NCI-H446 (cell line): ENCODE measurements around the gene CDC42BPA.
A peak's percentile ranks its signal among the peaks of the same experiment; 100 is the strongest.

Source experiments
- DNase-seq, 2 experiments: peaks; one replicate each; lab custom pipeline; 2025; lab: John Stamatoyannopoulos, UW

The CDC42BPA gene

DNA sequence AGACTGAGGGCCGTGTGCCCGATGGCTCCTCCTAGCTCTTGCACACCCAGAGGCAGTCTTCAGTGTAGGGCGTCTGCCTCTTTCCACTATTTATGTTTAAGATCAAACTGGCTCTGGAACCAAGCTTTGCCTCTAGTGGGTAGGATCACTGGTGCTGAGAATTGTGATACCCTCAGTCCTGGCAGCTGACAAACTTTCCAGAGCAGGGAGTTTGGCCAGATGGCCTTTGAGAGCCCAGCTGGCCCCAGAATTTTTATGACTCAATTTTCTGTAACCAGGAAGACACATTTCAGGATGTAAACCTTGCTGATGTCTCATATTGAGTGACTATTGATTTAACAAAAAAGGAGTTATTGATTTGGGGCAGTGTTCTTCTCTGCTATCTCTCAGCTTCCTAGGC is 371.5 kb downstream of the CDC42BPA start:
- peak in 1 of 2 experiments; percentile 78 for DNase-seq

DNA sequence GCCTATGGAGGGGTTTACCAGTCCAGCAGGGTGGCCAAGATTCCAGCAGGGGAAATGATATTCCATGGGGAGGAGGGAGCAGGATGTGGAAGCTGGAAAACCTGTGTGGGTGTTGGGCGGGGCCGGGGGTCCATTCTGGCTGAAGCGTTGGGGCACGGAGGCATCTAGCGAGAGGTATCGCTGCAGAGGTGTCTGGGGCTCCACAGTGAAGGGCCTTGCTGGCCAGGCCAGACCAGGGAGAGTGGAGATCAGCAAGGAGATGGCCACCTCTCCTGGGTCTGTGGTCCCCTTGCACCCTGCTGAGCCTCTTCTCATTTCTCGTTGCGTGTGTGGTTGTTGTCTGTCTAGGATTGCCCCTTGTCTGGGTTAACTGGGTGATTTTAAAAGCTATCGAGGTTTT is 372.0 kb downstream of the CDC42BPA start:
- DNase-seq, result no peak

DNA sequence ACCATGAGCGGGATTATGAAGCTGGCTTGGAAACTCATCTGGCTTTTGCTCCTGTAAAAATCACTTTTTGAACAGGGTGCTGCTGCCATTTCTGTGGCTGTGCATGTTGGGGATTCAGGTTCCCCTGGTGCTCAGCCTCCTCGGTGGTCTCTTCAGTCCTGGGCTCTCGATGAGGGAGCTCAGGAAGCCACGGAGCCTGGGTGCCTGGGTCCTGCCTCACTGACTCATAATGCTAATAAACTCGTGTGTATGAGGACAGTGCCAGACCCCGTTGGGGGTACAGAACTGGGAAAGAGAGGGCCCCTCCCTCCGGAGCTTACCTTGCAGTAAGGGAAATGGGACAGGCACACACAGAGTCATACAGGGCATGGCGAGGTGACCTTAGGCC is 372.4 kb downstream of the CDC42BPA start:
- DNase-seq, result no peak

DNA sequence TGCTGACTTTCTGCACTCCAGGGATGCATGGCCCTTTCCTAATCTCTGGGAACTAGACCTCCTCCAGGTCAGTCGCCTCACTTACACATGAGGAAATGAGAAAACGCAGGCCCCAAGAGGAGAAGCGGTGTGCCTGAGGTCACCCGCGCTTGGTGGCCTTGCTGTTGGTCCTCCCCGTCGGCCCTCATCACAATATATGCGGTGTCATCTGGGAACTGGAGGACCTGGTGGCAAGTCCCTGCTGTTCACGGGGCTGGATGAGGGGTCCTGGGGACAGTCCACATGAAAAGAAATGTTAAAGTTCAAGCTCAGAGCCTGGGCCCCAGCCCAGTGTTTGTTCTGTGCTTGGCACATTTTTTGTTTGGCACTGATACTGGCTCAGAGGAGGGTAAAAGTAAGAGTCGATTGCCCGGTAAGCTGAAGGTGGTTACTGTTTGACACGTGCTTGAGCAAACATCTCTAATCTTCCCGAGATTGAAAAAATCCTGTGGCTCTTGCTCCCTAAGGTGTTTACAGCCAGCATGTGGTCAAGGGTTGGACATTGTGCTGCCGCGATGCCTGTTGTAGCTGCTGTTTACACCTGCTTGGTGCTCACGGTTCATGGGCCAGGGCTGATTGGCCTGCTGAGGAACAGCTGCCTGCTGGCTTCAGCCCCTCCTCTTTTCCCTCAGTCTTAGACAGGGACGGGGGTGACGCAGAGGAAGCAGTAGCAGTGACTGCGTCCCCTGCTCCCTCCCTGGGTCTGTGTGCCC is 373.0 kb downstream of the CDC42BPA start:
- peak in 1 of 2 experiments; percentile 23 for DNase-seq

DNA sequence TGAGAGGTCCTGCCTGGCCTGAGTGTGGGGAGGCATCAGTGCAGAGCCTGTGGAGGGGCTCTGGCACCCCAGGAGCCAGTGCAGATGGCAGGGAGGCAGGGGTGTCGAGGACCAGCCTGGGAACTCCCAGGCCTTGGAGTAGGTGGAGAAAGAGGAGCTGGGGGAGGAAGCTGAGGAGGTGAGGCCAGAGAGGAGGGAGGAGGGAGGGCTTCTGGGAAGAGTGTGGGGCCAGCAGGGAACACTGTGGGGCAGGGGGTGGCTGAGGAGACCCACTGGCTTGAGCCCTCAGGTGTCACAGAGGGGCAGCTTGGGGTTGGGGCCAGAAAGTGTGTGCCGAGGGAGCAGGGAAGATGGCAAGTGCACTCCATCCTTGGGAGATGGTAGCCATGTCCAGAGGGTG is 374.4 kb downstream of the CDC42BPA start:
- no peak for DNase-seq

DNA sequence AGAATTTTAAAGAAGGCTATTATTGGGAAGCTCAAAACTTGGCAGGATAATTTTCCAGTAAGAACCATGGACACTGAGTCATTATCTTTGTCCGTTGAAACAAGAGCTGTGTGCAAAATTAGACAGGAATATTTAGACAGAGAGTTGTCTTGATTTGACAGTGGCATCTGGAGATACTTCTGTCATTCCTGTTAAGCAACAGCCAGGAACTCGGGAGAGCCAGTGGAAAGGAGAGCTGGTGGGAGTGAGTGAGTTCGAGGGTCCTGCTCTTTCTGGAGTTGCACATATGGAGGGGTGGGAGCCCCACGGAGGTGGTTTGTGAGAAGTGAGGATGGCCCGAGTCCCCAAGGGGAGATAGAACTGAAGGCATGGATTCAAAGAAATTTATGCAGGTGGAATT is 375.1 kb downstream of the CDC42BPA start:
- no peak for DNase-seq

DNA sequence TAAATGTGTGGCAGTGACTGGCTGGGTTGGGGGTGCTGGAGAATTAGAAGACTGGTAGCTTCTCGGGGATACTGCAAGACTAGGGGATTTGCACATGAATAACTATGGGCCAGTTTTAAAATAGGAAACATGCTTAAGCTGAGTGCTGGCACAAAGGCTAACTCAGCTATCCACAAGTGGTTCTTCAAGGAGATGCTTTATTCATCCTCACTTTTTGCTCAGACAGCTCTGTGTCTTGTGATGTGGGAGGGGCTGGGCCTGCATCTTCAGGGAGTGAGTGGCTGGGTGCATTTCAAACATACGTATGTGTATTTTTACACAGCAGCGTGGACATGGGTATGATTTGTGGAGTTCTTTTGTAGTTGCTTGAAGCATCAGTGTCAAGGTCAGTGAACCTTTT is 375.9 kb downstream of the CDC42BPA start:
- no peak for DNase-seq

DNA sequence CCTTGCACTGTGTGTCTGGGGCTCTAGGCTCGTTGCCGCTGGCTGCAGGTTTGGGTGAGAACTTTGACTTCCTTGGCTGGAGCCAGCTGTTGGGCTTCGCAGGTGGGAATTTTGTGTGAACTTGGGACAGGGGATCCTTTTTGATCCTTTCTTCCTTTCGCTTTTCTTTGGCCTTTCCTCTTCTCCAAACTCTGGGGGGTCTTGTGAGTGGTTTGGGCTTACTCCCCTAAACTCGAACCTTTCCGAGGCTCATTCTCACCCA is 377.6 kb downstream of the CDC42BPA start:
- no peak for DNase-seq

DNA sequence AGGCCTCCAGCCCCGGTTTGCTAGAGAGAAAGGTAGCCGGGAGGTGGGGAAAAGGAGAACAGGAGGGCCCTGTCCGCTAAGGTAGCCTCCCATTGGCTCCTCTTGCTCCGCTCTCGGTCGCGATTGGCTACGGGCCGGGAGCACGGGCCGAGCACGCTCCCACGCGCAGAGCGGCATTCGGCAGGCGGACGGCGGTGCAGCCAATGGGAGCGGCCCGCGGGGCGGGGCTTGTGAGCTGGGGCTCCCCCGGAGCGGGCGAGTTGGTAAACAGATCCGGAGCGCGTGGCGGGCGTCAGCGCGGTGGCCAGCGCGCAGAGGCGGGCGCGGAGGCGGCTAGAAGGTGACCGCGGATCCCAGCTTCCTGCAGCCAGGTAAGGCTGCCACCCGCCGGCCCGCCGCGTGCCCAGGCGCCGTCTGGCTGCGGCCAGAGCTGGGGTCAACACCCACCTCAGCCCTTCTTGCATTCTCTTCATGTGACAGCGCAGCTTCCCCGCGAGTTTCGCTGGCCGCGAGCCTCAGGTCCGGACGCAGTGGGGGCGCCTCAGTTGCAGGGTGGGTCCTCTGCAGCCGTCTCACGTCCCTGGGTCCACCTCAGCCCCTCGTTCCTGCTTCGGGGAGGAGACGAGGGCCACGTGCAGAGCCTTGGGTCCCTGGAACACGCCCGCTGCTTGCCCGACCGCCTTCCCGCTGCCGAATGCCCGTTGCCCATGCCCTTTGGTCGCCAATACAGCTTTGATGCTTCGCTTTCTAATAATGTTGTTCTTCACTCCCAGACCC is 378.1 kb downstream of the CDC42BPA start, which contains the start of gene COQ8A:
TSS of gene COQ8A (plus strand) at position 266 of the 777 bp plus-strand sequence. CDS start 21,092 bp downstream, outside the sequence.
- peak; percentile 98 to 99 for DNase-seq
